Endodermal cell (in vitro differentiated cells): ENCODE data around the gene ZNF740. TPM values are rescaled to one million over a fixed set of nuclear protein-coding genes. Genes with fewer than 3 reads are reported as not detected.
A peak's percentile ranks its signal among the peaks of the same experiment; 100 is the strongest.

ENCODE experiments used
- DNase-seq: peaks from one replicate; pipeline ENCODE4 v3.0.0-alpha.2; 2017
- H3K27ac ChIP-seq: 2 replicates; pipeline ENCODE4 v1.5.1; 2013; ENCODE audit warnings: mild to moderate bottlenecking, low read depth, low read length, moderate library complexity
- H3K27me3 ChIP-seq: 2 replicates; pipeline ENCODE4 v1.6.1; 2013; ENCODE audit warnings: mild to moderate bottlenecking, low read length, moderate library complexity; ENCODE audit not compliant: insufficient read depth, control insufficient read depth, poor library complexity, severe bottlenecking
- H3K36me3 ChIP-seq: 2 replicates; pipeline ENCODE4 v1.7.0; 2013; ENCODE audit warnings: mild to moderate bottlenecking, low read length, moderate library complexity; ENCODE audit not compliant: control insufficient read depth, insufficient read depth
- H3K4me1 ChIP-seq: one replicate; pipeline ENCODE4 v1.7.0; 2013; ENCODE audit warnings: low read length; ENCODE audit not compliant: control insufficient read depth, insufficient read depth
- H3K4me3 ChIP-seq: 2 replicates; pipeline ENCODE4 v1.5.1; 2013; ENCODE audit warnings: mild to moderate bottlenecking, low read length, moderate library complexity
- H3K9ac ChIP-seq: 2 replicates; pipeline ENCODE4 v1.6.1; 2013; ENCODE audit warnings: mild to moderate bottlenecking, low read length, moderate library complexity; ENCODE audit not compliant: poor library complexity, severe bottlenecking; ENCODE audit errors: extremely low read depth
- H3K9me3 ChIP-seq: 2 replicates; pipeline ENCODE4 v1.6.1; 2013; ENCODE audit warnings: mild to moderate bottlenecking, low read length, moderate library complexity; ENCODE audit not compliant: control insufficient read depth
- H3K27ac Mint-ChIP-seq: 2 replicates; pipeline ENCODE4 v1.8.0; 2020; ENCODE audit warnings: mixed read lengths
- H3K27me3 Mint-ChIP-seq: 2 replicates; pipeline ENCODE4 v1.8.0; 2021; ENCODE audit warnings: mild to moderate bottlenecking, mixed read lengths; ENCODE audit not compliant: insufficient read depth
- H3K36me3 Mint-ChIP-seq: 2 replicates; pipeline ENCODE4 v1.8.0; 2020; ENCODE audit warnings: low read depth, mixed read lengths
- H3K4me1 Mint-ChIP-seq: 2 replicates; pipeline ENCODE4 v1.8.0; 2020; ENCODE audit warnings: mixed read lengths
- H3K4me3 Mint-ChIP-seq: 2 replicates; pipeline ENCODE4 v1.8.0; 2020; ENCODE audit warnings: mild to moderate bottlenecking, moderate library complexity, mixed read lengths
- H3K9me3 Mint-ChIP-seq: 2 replicates; pipeline ENCODE4 v1.8.0; 2020; ENCODE audit warnings: mild to moderate bottlenecking, mixed read lengths
- CTCF ChIP-seq: fragments of 200-600 bp; sonication (generic); conservative IDR thresholded peaks from 2 replicates; pipeline ENCODE4 v1.5.0; 2021; ENCODE audit warnings: antibody characterized with exemption, mild to moderate bottlenecking
- WGBS, 2 experiments: methylation state at CpG; one replicate each; pipeline versions ENCODE4 v1.1.5 to v1.1.7; 2013; ENCODE audit warnings: missing lambda C conversion rate in 2 of 2, mixed read lengths in 1 of 2; ENCODE audit not compliant: insufficient coverage in 1 of 2, insufficient read length in 1 of 2; 5-methylcytosine and 5-hydroxymethylcytosine counted together
- total RNA-seq, 2 donors: library from RNA; stranded (reverse); fragmentation: NEBNext Ultra II Directional in 1 of 2; extraction: Animal tissue kit (Norgen Biotek cat#: 25700) in 1 of 2; gene quantifications; 2 replicates in 1 of 2; 3 replicates in 1 of 2; pipeline ENCODE4 v1.2.1, GENCODE V29; 2021

ZNF740 gene
- total RNA-seq, 2 donors from 2014 or later: 54.0 to 54.6 TPM

- Histone ChIP-seq H3K36me3 (no peaks in the 10 kb centered on the region), H3K27ac (no peak overlapping the region), H3K9ac (no peak overlapping the region), H3K4me1 (no peaks in the 10 kb centered on the region), H3K9me3 (no peaks in the 10 kb centered on the region), H3K4me3 (no peak overlapping the region), H3K27me3 (peaks cover 38% of the 10 kb centered on the region)
- TF ChIP-seq CTCF: no peak
- Mint-ChIP-seq H3K4me1 (no peaks in the 10 kb centered on the region), H3K27me3 (peaks cover 83% of the 10 kb centered on the region), H3K36me3 (peaks cover 3% of the 10 kb centered on the region), H3K27ac (no peak overlapping the region), H3K9me3 (no peaks in the 10 kb centered on the region), H3K4me3 (no peak overlapping the region)
- WGBS, 2 experiments: 92 to 94% methylated on average over 13 to 14 of the region's 14 CpGs
- peak; percentile 65 for DNase-seq
These were observed 16.0 kb downstream of the ZNF740 start for GRCh38 chr12:53196486-53196885.

GRCh38 chr12:53197011-53197640 lies 16.6 kb downstream of the ZNF740 start:
- Mint-ChIP-seq H3K27me3 (peaks cover 89% of the 10 kb centered on the region), H3K9me3 (no peaks in the 10 kb centered on the region), H3K36me3 (no peaks in the 10 kb centered on the region), H3K4me3 (no peak overlapping the region), H3K4me1 (no peaks in the 10 kb centered on the region), H3K27ac (no peak overlapping the region)
- H3K9me3 ChIP-seq: no peaks in the 10 kb centered on the region
- no peak overlapping the region for H3K9ac ChIP-seq
- peaks cover 38% of the 10 kb centered on the region for H3K27me3 ChIP-seq
- no peak overlapping the region for H3K27ac ChIP-seq
- no peak for DNase-seq
- no peaks in the 10 kb centered on the region for H3K4me1 ChIP-seq
- 90 to 96% methylated on average over 14 to 19 of the region's 19 CpGs for WGBS, 2 experiments
- H3K36me3 ChIP-seq: no peaks in the 10 kb centered on the region
- H3K4me3 ChIP-seq: no peak overlapping the region
- TF ChIP-seq CTCF: no peak

- Histone ChIP-seq H3K36me3 (no peaks in the 10 kb centered on the region), H3K9me3 (no peaks in the 10 kb centered on the region), H3K9ac (no peak overlapping the region), H3K27me3 (peaks cover 38% of the 10 kb centered on the region), H3K27ac (no peak overlapping the region), H3K4me1 (no peaks in the 10 kb centered on the region), H3K4me3 (no peak overlapping the region)
- Mint-ChIP-seq H3K4me3 (no peak overlapping the region), H3K9me3 (no peaks in the 10 kb centered on the region), H3K27ac (no peak overlapping the region), H3K27me3 (peaks cover 87% of the 10 kb centered on the region), H3K4me1 (no peaks in the 10 kb centered on the region), H3K36me3 (no peaks in the 10 kb centered on the region)
- DNase-seq: no peak
- TF ChIP-seq CTCF: no peak
- WGBS, 2 experiments: 93 to 96% methylated on average over 3 to 5 of the region's 5 CpGs
These were observed 18.1 kb downstream of the ZNF740 start for GRCh38 chr12:53198486-53199110.
